Left cardiac atrium (tissue), 4 donors: Measurements from ENCODE around the gene GET4. TPM values are rescaled to one million over a fixed set of nuclear protein-coding genes. Genes with fewer than 3 reads are reported as not detected.
A peak's percentile ranks its signal among the peaks of the same experiment; 100 is the strongest.

Experiments used
- ATAC-seq, 2 donors: fragments of 200-7000 bp; cut with Tn5 transposase; one replicate each; pipeline ENCODE4 v1.9.1; 2020; ENCODE audit warnings: mild to moderate bottlenecking in 2 of 2, moderate library complexity in 2 of 2
- DNase-seq: peaks from one replicate; pipeline ENCODE4 v3.0.0-alpha.2; 2020
- intact Hi-C, 2 donors: fragments of 100-400 bp; cut with DNase I; formaldehyde crosslinking; loops; one replicate each; pipeline versions ENCODE4 v1.14.1 to v1.15.1; 2022 to 2023
- long read RNA-seq: library from polyadenylated mRNA; unstranded; transcript quantifications from one replicate; pipeline ENCODE4 v2.0.0, GENCODE V29; 2021
- total RNA-seq, 2 donors: library from RNA; stranded (reverse); fragmentation: NEBNext Ultra II Directional; extraction: Animal tissue kit (Norgen Biotek cat#: 25700); gene quantifications; one replicate each; pipeline ENCODE4 v1.2.1, GENCODE V29; 2021
- donor health status: DM: no; HTN: yes; CAD: no.
- donor health status: DM: no; HTN: yes; CAD: no; lungs with severe emphysema.
- donor health status: DM: yes; HTN: yes; CAD: no.
- donor health status: Dilated cardiomyopathy.

GET4 gene, protein sequence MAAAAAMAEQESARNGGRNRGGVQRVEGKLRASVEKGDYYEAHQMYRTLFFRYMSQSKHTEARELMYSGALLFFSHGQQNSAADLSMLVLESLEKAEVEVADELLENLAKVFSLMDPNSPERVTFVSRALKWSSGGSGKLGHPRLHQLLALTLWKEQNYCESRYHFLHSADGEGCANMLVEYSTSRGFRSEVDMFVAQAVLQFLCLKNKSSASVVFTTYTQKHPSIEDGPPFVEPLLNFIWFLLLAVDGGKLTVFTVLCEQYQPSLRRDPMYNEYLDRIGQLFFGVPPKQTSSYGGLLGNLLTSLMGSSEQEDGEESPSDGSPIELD
- 10 to 100 TPM; 17.8 to 28.3 TPM for total RNA-seq
- long read RNA-seq, full-length matches to known transcripts, result 69 of 78 reads
- long read RNA-seq, partial matches to known transcripts, result 1 of 78 reads
- long read RNA-seq, other reads (novel, unspliced or antisense), result 8 of 78 reads

DNA sequence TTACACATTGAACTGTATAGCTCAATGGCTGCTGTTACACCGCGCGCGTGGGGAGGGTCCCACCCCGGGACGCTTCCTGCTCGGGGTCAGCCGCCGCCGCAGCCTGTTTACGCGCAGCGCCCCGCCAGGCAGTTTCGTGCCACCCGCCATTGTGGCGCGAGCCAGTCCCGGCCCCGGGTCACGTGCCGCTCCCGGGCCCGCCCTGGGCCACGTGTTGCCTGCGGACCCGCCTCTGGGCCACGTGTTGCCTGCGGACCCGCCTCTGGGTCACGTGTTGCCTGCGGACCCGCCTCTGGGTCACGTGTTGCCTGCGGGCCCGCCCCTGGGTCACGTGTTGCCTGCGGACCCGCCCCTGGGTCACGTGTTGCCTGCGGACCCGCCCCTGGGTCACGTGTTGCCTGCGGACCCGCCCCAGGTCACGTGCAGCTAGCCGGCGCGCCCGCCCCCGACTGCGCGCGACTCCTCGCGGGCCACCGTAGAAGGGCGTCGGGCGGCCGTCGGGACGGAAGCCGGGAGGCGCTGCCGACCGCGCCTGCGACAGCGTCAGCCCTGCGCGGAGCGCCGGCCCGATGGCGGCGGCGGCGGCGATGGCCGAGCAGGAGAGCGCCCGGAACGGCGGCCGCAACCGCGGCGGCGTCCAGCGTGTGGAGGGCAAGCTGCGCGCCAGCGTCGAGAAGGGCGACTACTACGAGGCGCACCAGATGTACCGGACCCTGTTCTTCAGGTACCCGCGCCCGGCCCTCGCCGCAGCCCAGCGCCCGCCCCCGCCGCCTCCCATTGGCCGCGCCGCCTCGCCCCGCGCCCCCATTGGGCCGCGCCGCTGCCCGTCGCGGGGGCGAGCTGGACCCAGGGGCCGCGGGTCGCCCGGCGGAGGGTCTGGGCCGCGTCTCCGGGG, at the start of gene GET4:
GET4 (plus strand) TSS at position 478 of the 895 bp plus-strand sequence; CDS start at position 570, 92 bp downstream.
- ATAC-seq, result peak; percentile 79 to 88
- intact Hi-C loops, result loop anchor here in 1 of 2 donors (10.0 kb wide), 1 partner anchor 92 kb away; no protein-coding TSS in a partner anchor
- DNase-seq, result peak; percentile 97

DNA sequence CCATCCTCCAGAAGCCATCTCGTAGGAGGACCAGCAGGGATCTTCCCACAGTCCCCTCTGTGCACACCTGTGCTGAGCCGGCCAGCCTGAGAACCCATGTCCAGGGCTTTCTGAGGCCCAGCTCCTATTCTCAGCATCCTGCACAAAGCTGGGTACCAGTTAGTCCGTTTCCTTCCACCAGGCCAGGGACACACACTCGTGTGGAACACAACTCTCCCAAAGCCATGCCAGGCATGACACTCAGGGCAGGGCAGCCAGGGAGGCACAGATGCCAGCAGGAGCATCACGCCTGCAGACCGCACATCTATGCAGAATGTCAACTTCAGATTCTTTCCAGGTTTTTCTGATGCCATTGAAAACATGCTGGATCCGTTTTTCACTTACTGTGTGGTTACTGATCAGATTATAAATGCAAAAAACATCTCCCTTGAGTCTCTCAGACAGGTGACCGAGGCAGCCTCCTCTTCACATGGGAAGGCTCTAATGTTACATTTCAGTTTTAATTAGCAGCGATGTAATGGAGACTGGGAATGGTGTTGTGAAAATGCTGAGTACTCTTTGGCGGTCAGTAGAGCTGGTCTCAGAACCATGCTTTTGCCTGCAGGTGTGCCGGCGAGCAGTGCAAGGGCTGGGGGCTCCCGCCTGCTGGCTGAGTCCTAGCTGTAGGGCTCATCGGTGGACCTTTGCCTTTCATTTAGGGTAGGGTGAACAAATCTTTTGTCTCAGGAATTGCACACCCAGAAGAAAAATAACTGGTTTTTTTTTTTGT, 47.4 kb upstream of the GET4 start:
- DNase-seq (peak; percentile 20), ATAC-seq (no peak)
- intact Hi-C loops, result loop anchor here in 1 of 2 donors (5.0 kb wide), 1 partner anchor 43 kb away; no protein-coding TSS in a partner anchor

DNA sequence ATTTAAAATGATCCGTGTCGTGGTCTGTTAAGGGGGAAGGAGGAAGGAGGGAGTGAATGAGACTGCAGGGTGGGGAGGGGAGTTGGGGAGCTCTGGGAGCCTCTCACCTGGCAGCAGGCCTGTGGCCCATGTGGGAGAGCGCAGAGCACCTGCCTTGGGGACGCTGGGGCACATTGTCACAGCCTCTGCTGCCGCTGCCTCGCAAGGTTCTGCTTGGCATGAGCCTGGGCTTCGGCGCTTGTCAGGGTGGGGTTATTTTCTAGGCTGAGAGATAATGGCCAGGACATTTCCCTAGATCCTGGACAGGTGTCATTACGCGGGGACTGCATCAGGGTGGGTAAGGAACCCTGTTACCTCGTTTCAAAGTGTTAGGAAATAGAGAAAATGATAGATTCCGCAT, 46.3 kb upstream of the GET4 start:
- intact Hi-C loops, result no loop called here
- ATAC-seq, result no peak

DNA sequence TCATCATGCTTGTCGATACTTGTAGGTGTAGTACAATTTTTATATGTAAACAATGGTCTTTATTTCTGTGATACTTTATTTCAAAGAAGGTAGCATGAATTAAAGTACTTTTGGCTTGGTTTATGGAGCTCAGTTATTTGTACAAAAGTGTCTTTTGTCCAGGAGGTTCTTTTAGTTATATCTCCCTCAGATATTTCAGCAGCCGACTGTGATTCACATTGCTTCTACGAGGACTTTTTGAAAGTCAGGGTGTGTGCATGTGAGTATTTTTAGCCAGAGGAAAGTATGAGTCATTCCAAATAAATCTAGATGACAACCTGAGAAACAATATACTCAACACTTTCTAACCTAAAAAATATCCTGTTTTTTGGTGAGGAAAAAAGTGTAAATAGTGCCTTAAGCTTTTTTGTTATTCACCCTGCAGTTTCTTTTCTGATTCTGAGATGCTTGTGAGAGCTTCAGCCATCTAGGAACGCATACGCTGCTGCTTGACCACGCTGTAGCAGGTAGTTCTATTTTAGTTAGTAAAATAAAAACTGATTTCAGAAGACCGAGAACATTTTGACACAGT, 44.7 kb upstream of the GET4 start:
- peak; percentile 74 to 86 for ATAC-seq
- intact Hi-C loops, result no loop called here
- DNase-seq, result peak; percentile 17

More for the DNA sequence above, 46.3 kb upstream of the GET4 start:
- DNase-seq, result peak; percentile 19

DNA sequence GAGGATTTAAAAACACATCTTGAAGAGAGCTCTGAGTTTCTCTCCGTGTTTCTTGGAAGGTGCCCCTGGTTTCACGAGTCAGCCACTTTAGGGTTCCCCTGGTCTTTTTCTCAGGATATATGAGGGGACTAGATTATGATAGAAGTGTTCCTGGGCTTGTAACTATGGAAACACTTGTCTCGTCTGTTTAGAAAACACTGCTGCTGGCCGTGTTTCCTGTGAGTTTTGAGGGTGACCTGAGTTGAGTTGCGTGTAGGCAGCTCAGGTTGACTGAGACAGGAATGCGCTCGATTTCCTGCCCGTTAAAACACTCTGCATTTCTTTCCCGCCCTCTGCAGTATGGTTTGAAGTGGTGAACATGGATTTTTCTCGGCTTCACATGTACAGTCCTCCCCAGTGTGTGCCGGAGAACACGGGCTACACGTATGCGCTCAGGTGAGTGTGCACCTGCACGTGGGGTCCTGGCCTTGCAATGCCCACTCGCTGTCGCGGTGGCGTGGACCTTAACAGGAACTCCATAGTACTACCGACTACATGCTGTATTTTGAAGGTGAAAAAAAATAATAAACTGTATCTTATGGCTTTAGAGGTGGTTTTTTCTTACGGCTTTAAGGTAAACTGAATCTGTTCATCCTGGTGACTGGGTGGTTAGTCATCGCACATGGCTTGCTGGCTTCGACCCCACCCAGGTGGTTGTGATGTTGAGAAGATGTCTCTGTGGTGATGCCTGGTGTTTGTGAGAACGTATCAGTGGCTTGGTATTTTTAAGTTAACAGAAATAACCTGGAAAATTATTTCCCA, 44.0 kb upstream of the GET4 start, which contains the start of gene SUN1:
SUN1 (plus strand) TSS at position 310 of the 801 bp plus-strand sequence; CDS start at position 359, 49 bp downstream.
- intact Hi-C loops, result no loop called here
- ATAC-seq (peak; percentile 24 to 50), DNase-seq (peak; percentile 48)

DNA sequence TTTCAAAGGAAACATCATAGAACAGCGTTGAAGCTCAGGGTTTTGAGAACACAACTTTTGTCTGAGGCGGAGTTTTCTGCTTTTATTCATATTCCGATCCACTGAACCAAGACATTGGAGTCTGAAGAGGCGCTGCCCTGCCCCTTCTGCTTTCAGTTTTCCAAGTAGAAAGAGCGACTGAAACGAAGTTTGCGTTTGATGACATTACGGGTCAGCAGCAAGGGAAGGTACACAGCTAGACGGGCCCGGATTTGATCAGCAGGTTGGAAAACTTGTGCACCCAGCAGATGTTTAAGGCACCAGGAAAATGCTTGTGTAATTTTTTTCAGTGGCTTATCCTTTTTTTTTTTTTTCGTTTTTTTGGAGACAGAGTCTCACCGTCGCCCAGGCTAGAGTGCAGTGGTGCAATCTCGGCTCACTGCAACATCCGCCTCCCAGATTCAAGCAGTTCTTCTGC, 43.4 kb upstream of the GET4 start:
- intact Hi-C loops, result no loop called here
- ATAC-seq (no peak), DNase-seq (peak; percentile 13)

DNA sequence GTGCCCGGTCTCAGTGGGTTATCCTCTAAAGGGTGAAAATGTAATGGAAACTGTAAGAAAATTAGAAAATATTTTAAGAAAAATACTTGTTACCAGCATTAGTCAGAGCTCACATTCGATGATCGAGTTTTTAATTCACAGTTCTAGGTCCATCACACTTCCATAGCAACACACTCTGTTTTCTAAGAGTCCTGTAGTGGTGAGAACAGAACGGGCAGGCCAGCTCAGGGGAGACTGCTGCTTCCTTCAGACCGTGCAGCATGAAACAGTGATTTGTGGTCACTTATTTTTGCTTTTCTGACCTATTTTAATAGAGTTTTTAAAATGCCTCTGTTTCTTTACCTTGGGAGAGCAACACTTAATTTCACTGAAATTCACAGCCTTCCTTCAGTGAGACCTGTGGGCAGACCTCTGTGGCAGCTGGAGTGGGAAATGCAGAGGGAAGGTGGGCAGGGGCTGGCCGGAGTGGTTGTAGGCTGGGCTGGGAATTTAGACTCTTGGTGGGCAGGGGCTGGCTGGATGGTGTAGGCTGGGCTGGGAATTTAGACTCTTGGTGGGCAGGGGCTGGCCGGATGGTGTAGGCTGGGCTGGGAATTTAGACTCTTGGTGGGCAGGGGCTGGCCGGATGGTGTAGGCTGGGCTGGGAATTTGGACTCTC, 42.6 kb upstream of the GET4 start:
- no peak for DNase-seq
- intact Hi-C loops, result no loop called here
- ATAC-seq, result no peak

DNA sequence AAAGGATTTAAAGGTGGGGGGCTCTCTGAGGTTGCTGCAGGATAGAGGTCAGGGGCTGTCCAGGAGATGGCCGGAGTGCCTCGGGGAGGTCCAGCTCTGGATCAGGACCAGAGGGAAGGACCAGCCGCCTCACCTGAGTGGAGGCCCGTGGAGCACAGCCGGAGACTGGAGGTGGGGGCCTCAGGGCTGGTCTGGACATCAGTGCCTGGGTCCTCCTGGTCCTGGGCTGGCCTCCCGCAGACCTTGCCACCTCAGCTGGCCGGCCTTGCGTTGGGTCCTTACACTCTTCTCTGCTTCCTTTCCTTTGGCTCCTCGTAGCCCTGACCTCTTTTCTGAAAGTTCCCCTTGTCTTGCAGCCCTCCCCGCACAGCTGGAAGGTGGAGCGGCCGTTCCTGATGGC, 42.1 kb upstream of the GET4 start:
- intact Hi-C loops, result no loop called here
- ATAC-seq (no peak), DNase-seq (peak; percentile 14)

DNA sequence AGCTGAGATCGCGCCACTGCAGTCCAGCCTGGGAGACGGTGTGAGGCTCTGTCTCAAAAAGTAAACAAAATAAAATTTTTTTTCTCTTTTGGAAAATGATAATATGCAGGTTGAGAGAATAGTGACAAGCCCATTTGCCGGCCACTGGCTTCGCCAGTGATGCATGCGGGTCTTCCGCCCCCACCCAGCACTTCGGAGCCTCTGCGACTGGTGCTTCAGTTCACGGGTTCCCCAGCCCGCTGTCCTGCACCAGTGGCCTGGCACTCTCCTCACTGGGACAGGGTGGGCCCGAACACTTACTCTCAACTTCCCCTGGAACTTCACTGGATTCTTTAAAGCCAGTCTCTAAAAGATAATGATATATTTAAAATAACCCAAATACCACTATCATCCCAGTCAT, 41.3 kb upstream of the GET4 start:
- ATAC-seq, result no peak
- peak; percentile 10 for DNase-seq
- intact Hi-C loops, result no loop called here

DNA sequence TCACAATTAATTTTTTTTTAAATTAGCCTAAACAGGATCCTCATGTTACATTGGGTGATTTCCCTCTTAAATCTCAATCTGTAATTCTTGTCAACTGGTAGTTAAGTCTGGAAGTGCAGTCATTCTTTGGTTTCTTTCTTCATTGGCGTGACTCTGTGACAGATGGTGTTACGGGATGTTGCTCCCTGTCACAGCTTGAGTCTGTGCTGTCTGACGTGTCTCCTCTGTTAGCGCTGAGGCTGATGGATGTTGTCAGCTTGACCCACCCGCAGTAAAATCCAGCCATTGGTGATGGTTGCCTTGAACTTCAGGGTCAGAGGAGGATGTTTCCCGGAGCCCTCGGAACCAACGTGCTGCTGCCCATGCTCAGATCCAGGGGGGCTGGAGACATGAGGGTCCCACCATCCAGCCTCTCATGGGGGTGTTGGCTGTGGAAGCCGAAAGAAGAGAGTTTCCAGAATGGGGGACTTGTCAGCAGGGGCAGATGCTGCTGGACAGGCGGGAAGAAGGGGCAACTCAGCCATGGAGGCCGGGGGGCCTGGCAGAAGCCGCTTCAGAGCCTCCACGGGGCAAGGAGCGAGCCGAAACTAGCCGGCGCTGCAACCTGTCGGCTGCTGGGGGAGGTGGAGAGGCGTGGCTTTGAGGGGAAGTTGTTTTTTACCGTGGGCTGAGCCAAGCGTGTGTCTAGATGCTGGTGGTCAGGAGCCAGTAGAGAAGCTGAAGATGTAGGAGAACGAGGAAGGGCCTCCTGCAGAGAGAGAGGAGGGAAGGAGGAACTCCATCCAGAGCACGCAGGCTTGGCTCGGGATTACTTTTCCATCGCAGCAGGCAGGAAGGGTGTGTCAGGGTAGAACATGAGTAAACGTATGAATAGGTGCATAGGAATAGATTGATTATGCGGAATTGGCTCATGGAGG, 40.6 kb upstream of the GET4 start:
- DNase-seq (peak; percentile 13), ATAC-seq (no peak)
- intact Hi-C loops, result no loop called here

DNA sequence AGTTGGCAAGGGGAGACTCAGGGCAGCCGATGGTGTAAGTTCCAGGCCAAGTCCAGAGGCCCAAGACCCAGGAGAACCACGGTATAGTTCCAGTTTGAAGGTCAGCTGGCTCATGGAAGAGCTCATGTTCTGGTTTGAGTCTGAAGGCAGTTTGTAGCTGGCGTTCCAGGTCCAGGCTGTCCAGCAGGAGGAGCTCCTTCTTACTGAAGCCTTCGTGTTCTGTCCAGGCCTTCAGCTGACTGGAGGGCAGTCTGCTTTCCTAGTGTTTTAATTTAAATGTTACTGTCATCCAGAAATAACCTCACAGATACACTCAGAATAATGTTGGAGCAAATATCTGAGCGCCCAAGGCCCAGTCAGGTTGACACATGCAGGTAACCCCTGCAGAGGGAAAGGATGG, 39.9 kb upstream of the GET4 start:
- DNase-seq (no peak), ATAC-seq (peak; percentile 29 to 34)
- intact Hi-C loops, result no loop called here

DNA sequence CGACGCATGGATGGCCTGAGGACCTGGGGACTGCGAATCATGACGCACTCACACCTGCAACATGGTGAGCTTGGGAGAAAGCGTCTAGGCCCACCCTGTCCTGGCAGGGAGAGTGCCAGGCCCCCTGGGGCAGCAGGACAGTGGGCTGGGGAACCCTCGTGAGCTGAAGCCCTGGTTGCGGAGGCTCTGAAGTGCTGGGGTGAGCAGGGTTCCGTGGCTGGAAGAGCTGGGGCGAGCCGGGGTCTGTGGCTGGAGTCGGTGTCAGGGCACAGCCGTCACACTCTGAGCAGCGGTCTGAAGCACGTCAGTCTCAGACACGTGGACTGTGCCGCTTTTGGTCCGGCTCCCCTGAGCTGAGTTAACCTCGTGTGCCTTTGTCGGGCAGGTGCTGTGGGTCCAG, 39.4 kb upstream of the GET4 start:
- intact Hi-C loops, result no loop called here
- DNase-seq, result no peak
- ATAC-seq, result peak; percentile 14 to 37

DNA sequence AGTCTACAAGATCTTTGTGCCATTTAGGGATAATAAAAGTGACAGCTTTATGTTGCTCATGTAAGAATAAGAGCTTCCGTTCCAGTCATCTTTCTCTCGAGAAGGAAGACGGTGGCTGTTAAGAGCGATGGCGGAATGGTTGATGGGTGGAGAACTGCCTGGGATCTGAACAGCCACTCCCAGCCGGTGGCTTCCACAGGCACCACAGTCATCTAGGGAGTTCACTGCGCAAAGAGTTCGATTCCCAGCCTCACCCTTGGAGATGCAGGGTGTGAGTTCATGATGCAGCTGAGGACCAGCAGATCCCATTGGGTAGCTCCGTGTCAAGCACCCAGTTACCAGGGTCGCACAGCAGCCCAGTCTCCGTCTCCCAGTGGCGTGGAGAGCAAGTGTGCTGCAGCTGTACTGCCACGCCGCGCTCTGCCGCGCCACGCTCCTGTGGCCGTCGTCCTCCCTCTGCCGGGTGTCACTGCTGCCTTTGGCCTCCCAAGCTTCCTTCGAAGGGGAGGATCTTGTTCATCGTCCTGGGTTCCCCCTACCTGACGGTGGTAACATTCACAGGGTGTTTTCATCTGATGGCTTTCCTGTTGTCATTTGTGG, 36.3 kb upstream of the GET4 start:
- no peak for DNase-seq
- intact Hi-C loops, result no loop called here
- ATAC-seq, result no peak

DNA sequence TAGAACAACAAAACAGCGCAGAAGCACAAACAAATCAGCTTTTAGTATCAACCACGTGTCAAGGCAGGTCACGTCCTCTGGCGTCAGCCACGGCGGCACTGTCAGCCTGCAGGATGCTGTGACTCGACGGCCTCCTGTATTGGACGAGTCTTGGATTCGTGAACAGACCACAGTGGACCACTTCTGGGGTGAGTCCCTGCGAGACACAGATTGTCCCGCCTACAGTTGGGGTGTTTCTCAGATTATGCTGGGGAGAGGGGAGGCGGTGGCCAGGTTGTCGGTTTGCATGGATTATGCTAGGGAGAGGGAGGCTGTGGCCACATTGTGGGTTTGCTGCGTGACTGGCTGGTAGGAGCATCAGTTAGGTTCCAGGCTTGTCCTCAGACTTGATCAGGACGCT, 34.4 kb upstream of the GET4 start:
- ATAC-seq (no peak), DNase-seq (no peak)
- intact Hi-C loops, result no loop called here

DNA sequence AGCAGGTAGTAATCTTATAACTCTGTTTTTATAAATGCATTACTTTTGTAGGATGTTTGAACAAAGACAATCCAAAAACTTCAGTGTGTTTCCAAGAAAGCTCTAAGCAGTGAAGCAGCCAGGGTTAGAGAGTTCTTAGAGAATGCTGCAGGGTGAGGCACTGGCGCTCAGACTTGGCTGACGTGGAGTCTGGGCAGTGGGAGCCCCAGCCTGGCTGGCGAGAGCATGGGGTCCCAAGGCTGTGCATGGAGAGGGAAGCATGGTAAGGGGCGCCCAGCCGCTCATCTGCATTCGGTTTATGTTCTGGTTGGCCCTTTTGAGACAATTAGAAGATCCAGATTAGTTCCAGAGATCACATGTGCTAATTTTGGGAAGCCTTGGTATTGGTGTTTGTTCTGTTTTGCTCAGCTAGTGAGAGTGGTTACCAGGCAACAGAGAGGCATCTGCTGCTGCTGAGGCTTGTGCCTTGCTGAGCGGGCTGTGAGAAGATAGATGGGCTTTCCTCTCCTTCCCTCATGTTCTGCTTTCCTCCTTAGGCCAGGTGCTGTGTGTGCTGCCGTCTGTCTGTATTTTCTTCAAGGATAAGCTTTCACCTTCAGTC, 33.8 kb upstream of the GET4 start:
- intact Hi-C loops, result no loop called here
- DNase-seq (no peak), ATAC-seq (peak in 1 of 2 donors; percentile 21)

DNA sequence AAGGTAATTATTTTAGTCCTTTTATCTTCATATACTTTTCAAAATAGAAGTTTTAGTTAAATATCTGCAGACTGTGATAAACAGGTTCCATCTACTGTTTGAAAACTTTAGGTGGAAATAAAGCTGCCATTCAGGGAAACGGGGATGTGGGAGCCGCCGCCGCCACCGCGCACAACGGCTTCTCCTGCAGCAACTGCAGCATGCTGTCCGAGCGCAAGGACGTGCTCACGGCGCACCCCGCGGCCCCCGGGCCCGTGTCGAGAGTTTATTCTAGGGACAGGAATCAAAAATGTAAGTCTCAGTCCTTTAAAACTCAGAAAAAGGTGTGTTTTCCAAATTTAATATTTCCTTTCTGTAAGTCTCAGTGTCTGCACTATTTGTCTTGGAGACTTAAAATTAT, 33.1 kb upstream of the GET4 start:
- ATAC-seq (no peak), DNase-seq (no peak)
- intact Hi-C loops, result no loop called here
